Tongue (tissue), 2 donors: Measurements from ENCODE around the gene CACNA2D4. TPM values are rescaled to one million over a fixed set of nuclear protein-coding genes. Genes with fewer than 3 reads are reported as not detected.

Experiments
- DNase-seq: peaks from one replicate; pipeline ENCODE4 v3.0.0-alpha.2; 2015
- total RNA-seq: library from RNA; depleted of rRNA; stranded (reverse); fragments of >200 nt; gene quantifications from one replicate; pipeline ENCODE4 v1.2.3, GENCODE V29; 2014

Gene CACNA2D4
- total RNA-seq, 1 donor from 2014 or later = 3.2 TPM

DNA sequence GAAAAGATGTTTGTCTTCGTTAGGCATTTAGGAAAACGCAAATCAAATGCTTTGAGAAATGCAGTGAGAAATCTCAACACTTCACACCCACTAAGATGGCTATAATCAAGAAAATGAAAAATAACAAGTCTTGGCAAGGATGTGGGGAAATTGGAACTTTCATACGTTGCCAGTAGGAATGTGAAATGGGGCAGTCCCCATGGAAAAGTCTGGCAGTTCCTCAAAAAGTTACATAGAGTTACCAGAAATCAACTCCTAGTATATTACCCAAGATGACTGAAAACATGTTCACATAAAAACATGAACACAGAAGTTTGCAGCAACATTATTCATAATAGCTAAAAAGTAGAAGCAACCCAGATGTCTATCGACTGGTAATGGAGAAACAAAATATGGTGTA lies 139.5 kb downstream of the CACNA2D4 start:
- DNase-seq = no peak

DNA sequence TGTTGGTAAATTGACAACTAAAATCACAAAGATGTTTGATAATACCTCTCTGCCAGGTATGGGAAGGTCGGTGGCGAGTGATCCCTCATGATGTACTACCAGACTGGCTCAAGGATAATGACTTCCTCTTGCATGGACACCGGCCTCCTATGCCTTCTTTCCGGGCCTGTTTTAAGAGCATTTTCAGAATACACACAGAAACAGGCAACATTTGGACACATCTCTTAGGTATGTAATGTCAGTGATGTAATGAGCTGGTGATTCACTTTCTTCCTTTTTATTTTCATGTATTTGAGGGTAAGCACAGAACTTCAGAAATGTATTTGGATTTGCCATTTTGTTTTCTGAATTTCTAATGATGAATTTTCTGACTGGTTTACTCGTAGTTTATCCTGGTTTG lies 140.7 kb downstream of the CACNA2D4 start:
- no peak for DNase-seq

DNA sequence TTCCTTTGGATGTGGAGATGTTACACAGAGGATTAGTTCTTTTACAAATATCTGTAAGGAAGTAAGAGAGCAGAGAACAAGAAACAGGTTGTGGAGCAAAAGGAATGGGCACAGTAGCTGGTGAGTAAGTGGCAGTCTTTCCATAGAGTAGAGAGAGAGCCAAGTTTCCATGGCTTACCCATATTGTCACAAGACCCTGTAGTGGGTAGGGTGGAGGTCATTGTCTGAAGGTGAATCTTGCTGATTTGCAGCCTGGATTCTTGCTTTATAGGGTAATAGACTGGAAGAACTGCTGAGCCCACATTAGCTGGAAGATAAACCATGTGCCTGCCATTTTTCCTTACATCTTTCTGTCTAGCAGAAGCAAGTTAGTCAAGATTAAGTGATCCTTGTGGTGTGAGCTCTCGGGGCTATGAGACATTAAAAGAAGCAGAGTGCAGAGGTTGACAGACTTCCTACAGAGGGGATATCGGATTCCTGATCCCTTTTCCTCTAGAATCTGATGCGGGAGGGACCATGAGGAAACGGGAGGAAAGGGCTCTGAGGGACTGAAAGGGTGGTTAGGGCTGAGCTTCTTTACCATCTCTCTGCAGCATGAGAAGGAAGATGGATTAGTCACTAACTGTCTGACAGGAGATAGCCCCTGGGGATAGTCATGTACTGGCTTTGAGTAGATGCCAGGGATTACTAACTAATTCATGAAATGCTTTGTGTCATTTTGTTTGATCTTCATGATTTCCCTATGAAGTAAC lies 142.1 kb downstream of the CACNA2D4 start:
- peak; percentile 16 for DNase-seq

DNA sequence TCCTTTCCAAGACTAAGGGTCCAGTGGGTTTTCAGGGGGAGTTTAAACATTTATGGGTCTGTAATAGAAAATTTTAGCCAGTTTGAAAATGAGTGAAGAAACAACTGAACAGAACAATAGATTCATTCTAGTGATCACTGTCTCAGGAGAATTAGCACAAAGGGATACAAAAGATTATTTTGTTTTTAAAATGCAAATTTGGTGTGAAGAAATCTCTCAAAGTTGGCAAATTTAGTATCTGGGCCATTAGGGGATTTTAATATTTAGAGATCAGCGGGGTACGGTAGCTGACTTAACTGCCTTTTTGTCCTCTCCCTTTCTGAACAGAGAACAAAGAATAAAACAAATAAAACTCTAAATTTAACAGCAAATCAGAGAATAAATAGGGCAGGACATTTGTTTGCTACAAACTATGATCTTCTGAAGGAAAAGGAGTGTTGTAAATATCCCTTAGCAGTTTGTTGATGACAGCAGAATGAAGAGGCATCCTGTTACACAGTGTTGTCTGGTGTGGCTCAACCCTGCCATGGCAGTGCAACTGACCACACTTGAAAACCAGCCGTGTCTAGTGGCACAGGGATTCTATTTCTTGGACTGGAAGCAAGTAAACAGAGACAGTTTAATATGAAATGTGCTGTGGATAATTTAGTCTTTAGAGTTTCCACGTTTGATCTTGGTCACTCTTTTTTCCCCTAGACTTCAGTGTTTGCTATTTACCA lies 144.4 kb downstream of the CACNA2D4 start:
- peak; percentile 22 for DNase-seq

DNA sequence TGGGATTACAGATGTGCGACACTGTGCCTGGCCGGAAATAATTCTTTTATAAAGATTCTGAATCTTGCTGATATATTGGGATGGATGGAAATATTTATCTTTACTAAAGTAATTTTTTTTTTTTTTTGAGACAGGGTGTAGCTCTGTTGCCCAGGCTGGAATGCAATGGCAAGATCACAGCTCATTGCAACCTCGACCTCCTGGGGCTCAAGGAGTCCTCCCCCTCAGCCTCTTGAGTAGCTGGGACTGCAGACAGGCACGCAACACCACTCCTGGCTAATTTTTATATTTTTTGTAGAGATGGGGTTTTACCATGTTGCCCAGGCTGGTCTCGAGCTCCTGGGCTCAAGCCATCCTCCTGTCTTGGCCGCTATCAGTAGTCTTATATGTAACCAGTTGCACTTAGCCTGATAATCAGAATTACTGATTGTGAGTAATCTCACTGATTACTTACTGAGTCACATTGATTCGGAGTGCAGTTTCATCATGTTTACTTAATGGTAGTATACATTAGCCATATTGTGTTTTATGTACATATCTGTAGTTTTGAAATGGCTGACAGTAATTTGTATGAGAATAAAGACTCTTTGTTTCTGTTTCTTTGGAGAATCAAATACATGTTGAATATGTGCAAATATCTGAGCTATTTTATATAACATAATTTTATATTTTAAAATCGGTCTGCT lies 148.5 kb downstream of the CACNA2D4 start:
- no peak for DNase-seq

DNA sequence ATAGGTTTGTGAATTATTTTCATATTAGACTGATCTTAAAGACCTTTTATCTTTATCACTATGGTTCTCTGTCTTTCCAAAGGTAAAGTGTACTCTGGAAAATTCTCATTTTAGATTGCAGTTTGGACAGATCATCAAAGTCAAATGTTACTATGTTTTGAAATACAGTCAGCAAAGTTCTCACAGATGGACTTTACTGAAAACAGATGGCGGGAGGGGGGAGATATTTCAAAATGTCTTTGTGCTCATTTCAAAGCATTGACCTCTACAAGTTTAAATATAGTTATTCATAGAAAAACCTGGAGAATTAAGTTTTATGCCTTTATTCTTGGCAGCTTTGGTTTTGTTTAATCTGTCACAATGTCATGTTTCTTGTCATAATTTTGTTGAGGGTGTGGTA lies 149.8 kb downstream of the CACNA2D4 start:
- no peak for DNase-seq

DNA sequence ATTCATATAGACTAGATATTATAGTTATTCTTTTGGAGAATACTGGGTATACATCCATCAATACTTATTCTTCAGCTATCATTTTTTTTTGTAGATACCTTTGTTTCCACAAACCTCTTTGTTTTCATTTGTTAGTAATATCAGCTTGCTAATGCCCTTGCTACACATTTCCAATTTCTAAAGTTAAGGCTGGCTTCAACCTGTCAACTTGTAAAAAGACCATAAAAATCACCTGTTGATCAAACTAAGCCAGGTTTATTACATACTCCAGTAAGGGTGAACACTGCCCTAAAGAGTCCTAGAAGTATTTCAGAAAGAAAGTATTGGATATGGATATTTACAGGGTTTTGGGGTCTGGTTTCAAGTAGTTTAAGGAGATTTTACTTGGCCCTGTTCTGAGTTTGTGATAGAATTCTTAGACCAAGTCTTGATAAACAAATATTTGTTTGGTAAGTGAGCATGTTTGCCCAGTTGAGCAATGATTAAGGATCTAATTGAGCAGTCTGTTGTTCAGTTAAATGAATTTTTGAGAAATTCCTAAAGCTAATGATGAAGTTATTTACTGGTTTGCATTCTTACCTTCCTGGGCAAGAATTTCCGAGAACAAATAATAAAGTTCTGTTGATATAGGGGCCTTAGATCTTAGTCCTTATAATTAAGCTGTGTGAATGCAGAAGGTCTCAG lies 150.9 kb downstream of the CACNA2D4 start:
- DNase-seq = no peak

DNA sequence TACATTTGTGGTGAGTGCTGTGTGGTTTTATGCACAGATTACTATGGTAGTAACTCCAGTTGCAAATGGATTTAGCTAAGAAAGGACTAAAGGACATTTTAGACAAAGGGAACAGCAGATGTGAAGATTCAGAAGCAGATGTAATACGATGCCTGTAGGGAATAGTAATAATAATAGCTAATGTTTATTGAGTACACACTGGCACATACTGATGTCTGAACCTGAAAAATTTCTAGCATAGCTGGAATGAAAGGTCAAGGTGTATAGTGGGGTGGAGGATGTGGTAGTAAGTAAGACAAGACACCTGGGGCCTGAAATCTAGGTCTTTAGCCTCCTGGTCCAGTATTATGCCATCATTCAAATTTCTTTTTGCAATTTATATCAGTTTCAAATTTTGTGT lies 152.3 kb downstream of the CACNA2D4 start:
- DNase-seq = no peak

DNA sequence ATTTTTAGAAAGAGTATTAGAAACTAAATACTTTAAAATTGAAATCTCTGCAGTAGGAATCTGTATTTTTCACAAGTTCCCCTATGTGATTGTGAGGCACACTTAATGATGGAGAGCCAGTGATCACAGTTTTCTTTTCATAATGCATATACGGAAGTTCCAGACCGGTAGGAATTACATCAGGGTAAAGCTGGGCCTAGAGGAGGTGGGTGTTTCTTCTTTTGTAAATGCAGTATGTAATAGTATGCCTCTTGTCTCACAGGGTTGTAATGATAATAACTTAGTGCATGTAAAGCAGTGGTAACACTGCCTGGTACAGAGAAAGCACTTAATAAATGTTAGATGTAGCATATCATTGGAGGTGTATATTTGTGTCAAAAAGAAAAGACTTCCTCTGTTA lies 155.3 kb downstream of the CACNA2D4 start:
- DNase-seq = no peak

DNA sequence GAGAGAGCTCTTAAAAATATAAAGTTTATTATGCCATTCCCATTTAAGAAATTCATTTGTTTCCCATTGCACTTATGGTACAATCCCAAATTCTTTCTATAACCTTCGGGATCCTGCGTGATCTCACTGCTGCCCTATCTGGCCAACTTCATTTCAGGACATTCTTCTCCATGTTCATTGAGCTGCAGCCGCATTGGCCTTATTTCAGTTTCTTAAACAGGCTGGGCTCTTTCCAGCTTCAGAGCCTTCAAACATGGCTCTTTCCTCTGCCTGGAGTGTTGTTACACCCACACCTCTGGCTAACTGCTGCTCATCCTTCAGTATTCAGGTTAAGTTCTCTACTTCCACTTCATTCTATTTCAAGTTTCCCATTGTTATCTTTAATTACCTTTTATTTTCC lies 156.6 kb downstream of the CACNA2D4 start:
- no peak for DNase-seq

DNA sequence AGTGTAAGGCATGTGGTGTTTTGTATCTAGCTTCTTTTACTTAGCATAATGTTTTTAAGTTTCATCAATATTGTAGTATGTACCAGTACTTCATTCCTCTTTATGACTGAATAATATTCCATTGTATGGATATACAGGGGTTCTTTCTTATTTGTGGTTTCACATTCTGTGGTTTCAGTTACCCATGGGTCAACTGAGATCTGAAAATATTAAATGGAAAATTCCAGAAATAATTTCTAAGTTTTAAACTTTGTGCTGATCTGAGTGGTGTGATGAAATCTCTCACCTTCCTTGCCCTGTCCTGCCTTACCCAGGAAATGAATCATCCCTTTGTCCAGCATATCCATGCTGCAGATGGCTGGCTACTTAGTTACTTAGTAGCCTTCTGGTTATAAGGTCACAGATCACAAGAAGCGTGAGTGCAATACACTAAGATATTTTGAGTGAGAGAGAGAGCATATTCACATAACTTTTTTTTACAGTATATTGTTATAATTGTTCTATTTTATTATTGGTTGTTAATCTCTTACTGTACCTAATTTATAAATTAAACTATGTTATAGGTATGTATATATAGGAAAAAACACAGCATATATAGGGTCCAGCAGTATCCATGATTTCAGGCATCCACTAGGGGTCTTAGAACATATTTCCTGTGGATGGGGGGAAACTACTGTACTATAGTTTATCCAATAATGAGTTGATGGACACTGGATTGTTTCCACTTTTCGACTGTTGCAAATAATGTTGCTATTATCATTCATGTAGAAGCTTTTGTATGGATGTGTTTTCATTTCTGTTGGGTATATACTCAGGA lies 157.7 kb downstream of the CACNA2D4 start:
- no peak for DNase-seq

DNA sequence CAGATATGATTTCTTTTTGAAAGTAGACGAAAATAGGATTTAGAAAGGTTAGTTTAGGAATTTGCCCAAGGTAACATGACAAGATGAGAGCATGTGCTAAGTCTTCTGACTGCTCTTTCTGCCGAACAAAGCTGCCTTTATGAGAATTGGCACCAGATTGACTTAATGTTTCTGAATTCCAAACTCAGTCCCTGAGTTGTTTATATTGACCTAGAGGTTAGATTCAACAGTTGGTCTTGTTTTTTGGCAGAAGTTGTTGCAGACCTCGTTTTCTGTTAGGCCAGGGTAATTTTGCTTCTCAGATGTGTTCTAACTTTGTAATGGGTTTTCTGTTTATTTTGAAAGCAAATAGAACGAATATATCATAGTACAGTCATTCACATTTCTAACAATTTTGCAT lies 159.6 kb downstream of the CACNA2D4 start:
- peak; percentile 32 for DNase-seq

DNA sequence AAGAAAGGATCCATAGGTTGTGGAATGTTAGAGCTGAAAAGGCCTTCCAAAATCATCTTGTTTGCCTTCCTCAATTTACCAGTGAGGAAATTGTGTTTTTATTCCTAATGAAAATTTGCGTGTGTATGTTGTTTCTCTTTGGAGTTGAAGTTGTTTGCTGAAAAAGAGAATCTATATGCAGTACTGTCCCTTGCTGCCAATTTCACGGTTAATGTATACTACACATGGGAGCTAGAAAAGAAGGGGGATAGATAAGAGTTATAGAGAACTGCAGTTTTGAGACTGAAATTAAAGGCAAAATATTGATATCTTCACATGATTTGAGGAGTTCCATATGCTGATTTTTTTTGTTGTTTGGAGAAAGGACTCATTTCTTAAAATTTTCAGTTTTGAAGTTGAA lies 160.1 kb downstream of the CACNA2D4 start:
- no peak for DNase-seq

DNA sequence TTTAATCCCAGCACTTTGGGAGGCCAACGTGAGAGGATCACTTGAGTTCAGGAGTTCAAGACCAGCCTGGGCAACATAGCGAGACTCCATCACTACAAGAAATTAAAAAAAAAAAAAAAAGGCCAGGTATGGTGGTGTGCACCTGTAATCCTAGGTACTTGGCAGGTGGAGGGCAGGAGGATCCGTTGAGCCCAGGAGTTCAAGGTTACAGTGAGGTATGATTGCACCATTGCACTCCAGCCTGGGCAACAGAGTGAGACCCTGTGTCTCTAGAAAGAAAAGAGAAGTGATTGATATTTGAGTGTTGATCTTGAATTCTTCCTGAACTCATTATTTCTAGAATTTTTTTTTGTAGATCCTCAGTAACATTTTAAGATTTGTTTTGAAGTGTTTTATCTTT lies 168.2 kb downstream of the CACNA2D4 start:
- no peak for DNase-seq

DNA sequence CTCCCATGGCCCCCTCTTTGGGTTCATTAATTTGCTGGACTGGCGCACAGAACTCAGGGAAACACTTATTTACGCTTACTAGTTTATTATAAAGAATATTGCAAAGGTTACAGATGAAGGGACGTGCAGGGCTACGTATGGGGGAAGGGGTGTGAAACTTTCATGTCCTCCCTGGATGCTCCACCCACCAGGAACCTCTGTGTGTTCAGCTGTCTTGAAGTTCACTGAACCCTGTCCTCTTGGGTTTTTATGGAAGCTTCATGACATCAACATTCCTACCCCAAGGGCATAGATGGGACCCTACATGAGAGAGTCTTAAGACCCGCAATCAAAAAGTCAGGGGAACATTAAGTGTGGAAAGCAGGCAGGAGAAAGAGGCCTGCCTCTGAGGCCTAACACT lies 169.4 kb downstream of the CACNA2D4 start:
- DNase-seq = no peak

DNA sequence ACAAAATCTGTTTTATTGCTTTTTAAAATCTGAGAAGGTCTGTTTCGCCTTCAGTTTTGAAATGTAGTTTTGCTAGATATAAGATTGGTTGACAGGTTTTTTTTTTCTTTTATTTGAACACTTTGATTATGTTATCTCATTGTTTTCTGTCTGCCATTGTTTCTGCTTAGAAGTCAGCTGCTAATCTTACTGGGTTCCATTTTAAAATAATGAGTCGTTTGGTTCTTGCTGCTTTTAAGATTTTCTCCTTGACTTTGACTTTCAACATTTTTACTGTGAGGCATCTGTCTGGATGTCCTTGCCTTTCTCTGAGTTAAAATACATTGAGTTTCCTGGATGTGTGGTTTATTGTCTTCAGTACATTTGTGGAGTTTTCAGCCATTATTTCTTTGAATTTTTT lies 170.8 kb downstream of the CACNA2D4 start:
- no peak for DNase-seq

DNA sequence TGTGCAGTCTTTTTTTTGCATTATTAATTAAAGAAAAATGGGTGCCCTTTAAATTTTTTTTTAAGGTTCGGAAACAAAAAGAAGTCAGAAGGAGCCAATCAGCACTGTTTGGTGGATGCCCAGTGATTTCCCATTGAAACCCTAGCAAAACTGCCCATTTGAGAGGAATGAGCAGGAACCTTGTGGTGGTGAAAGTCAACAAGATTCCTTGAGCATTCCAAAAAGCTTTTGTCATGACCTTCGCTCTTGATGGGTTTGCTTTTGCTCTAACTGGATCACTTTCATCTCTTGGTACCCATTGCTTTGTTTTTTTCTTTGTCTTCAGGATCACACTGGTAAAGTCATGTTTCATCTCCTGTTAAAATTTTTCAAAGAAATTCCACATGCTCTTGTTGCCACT lies 173.5 kb downstream of the CACNA2D4 start:
- DNase-seq = no peak
